ENCODE measurements around the gene GRAMD2A.

Gene GRAMD2A

DNA sequence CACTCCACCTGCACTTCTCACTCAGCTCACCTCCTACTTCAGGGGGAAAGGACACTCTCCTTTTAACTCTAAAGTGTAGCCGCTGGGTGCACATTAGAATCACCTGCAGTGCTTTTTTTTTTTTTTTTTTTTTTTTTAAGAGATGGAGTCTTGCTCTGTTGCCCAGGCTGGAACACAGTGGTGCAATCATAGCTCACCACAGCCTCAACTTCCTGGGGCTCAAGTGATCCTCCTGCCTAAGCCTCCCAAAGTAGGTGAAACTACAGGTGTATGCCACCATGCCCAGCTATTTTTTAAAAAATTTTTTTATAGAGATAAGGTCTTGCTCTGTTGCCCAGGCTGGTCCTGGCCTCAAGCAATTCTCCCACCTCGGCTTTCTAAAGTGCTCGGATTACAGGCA lies 20.8 kb downstream of the GRAMD2A start:
- Histone ChIP-seq H3K9me3 (ENCODE audit: severe bottlenecking) (no peaks in the 10 kb centered on the region), H3K27ac (no peak overlapping the region), H3K4me3 (ENCODE audit: low read depth, low read length) (no peak overlapping the region), H3K27me3 (ENCODE audit: insufficient read depth, low read depth, severe bottlenecking) (no peaks in the 10 kb centered on the region), H3K36me3 (no peaks in the 10 kb centered on the region)
- TF ChIP-seq, protein P1, sequence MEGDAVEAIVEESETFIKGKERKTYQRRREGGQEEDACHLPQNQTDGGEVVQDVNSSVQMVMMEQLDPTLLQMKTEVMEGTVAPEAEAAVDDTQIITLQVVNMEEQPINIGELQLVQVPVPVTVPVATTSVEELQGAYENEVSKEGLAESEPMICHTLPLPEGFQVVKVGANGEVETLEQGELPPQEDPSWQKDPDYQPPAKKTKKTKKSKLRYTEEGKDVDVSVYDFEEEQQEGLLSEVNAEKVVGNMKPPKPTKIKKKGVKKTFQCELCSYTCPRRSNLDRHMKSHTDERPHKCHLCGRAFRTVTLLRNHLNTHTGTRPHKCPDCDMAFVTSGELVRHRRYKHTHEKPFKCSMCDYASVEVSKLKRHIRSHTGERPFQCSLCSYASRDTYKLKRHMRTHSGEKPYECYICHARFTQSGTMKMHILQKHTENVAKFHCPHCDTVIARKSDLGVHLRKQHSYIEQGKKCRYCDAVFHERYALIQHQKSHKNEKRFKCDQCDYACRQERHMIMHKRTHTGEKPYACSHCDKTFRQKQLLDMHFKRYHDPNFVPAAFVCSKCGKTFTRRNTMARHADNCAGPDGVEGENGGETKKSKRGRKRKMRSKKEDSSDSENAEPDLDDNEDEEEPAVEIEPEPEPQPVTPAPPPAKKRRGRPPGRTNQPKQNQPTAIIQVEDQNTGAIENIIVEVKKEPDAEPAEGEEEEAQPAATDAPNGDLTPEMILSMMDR (IDR thresholded peaks at IDR 0.05; ENCODE audit: low read depth, low read length) = no peak
- DNase-seq = no peak

DNA sequence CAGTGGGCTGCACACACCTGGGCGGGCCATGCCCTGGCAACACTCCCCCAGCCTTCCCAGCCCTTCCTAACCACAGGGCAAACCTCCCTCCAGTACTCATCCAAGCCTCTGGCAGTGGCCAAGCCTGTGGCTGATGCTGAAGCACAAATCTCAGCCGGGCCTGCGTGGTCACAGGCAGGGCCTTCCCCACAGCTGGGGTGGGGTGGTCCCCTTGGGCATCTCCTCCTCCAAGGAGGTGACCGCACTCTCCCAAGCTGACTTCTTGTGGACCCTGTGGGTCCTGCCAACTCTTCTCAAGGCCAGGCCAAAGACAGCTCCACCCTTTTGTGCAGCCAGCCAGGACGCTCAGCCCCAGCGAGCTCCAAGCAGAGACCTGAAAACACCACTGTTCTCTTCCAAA lies 21.4 kb downstream of the GRAMD2A start:
- no peak for DNase-seq
- Histone ChIP-seq H3K9me3 (ENCODE audit: severe bottlenecking) (no peaks in the 10 kb centered on the region), H3K36me3 (no peaks in the 10 kb centered on the region), H3K27ac (no peak overlapping the region), H3K27me3 (ENCODE audit: insufficient read depth, low read depth, severe bottlenecking) (no peaks in the 10 kb centered on the region), H3K4me3 (ENCODE audit: low read depth, low read length) (no peak overlapping the region)
- TF ChIP-seq, protein P1 (IDR thresholded peaks at IDR 0.05; ENCODE audit: low read depth, low read length) = no peak

DNA sequence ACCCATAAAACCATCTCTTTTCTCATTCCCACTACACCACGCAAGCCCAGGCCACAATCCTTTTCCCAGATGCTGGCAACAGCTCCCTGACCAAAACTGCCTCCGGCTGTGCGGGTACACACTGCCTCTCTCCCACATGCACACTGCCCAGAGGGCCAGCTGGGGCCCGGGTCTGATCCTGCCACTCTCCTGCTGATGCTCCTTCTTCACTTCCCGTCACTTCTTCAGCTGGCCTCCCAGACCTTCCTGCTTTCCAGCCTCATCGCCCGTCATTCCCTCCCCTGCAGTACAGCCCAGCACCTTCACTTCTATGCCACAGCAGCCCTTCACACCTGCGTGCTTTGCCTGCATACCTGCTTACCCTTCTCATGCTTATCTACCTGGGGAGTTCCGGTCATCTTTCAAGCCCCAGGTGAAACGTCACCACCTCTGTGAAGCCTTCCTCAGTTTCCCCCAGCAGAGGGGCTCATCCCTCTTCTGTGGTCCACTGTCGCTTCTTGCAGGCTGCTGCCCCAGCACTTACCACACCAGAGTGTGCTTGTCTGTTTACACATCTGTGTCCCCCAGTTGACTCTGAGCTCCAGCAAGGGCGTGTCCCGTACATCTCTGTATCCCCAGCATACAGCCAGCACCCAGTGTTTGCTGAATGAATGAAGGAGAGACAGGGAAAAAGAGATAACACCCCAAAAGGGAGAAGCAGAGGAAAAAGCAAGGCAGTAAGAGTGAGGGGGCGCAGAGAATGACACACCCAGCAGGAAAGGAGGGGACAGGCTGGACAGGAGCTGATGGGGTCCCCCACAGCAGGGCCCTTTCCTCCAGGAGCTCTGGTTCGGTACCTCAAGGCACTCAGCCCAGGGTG lies 22.2 kb downstream of the GRAMD2A start:
- Histone ChIP-seq H3K27me3 (ENCODE audit: insufficient read depth, low read depth, severe bottlenecking) (no peaks in the 10 kb centered on the region), H3K27ac (no peak overlapping the region), H3K36me3 (no peaks in the 10 kb centered on the region), H3K4me3 (ENCODE audit: low read depth, low read length) (no peak overlapping the region), H3K9me3 (ENCODE audit: severe bottlenecking) (no peaks in the 10 kb centered on the region)
- DNase-seq = no peak
- TF ChIP-seq, protein P1 (IDR thresholded peaks at IDR 0.05; ENCODE audit: low read depth, low read length) = no peak

DNA sequence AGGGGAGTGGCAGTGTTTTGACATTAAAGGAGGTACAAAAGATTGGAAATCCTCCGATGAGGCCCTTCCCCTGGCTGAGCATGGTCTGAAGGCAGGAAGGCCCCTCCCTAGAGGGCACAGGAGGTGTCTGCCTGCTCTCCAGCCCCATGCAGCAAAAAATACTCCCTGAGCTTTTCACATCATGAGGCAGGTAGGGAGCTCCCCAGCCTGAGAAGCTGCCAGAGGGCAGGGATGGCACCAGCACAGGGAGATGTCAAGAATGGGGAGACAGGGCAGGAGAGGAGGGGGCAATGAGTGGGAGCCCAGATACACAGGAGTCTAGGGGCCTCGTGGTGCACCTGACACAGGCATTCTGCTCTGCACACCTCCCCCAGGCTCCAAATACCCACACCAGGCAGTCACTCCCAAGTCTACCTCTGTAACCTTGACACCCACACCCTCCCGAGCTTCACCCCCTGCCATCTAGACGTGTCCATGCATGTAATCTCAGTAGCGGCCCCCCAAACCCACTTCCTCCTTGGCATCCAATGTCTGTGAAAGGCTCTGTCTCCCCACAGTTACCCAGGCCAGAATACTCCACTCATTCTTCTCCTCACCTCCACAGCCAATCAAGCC lies 22.9 kb downstream of the GRAMD2A start:
- no peaks in the 10 kb centered on the region for H3K9me3 ChIP-seq (ENCODE audit: severe bottlenecking)
- no peak overlapping the region for H3K27ac ChIP-seq
- DNase-seq = no peak
- no peaks in the 10 kb centered on the region for H3K36me3 ChIP-seq
- TF ChIP-seq, protein P1 (IDR thresholded peaks at IDR 0.05; ENCODE audit: low read depth, low read length) = no peak
- H3K4me3 ChIP-seq (ENCODE audit: low read depth, low read length) = no peak overlapping the region
- no peaks in the 10 kb centered on the region for H3K27me3 ChIP-seq (ENCODE audit: insufficient read depth, low read depth, severe bottlenecking)

DNA sequence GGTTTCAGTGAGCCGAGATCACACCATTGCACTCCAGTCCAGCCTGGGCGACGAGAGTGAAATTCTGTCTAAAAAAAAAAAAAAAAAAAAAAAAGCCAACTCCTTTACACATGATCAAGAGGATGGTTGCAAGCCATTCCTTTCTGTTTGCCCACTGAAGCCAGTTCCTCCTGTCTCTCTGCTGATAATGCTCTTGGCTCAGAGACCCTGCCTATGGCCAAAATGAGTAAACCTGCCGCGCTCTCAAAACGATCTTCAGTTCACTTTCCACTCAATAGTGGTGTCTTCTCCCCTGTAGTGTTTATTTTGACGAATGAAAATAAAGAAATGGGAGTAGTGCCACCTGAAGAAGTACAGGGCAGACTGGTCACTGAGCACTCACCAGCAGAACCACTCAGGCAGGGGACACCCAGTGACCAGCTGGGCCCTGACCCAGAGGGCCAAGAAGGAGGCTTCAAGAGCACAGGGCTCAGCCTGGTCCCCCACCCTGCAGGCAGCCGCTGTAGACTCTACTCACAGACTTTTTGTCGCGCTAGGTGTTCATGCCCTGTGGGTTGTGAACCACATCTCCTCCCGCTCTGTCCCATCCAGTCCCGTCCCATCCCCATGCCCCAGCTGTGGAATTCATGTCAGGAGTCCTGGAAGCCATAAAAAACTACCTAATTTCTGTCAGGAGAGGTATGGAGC lies 23.6 kb downstream of the GRAMD2A start:
- DNase-seq = no peak
- Histone ChIP-seq H3K4me3 (ENCODE audit: low read depth, low read length) (no peak overlapping the region), H3K36me3 (no peaks in the 10 kb centered on the region), H3K27me3 (ENCODE audit: insufficient read depth, low read depth, severe bottlenecking) (no peaks in the 10 kb centered on the region), H3K27ac (no peak overlapping the region), H3K9me3 (ENCODE audit: severe bottlenecking) (no peaks in the 10 kb centered on the region)
- TF ChIP-seq, protein P1 (IDR thresholded peaks at IDR 0.05; ENCODE audit: low read depth, low read length) = no peak

Measured in WERI-Rb-1 (cell line).